ENCODE measurements around the gene MST1. TPM values are rescaled to one million over a fixed set of nuclear protein-coding genes. Genes with fewer than 3 reads are reported as not detected.
"Not testable (repeated sequence)": the region's sequence is repeated elsewhere in the genome, so short reads cannot be mapped to it uniquely, and the experiment has no call there.

MST1 gene
- total and polyA plus RNA-seq, 12 donors, result 7.5 to 241 (median 48.4) TPM

GRCh38 chr3:49700453-49701128 lies 11.3 kb upstream of the MST1 start:
- no peak for DNase-seq
- Histone ChIP-seq H3K27me3 (no peaks in the 10 kb centered on the region), H3K4me1 (replicated peaks in 1 of 2) (no peaks in the 10 kb centered on the region), H3K27ac (no peak overlapping the region), H3K36me3 (replicated peaks in 1 of 2) (peaks cover 0 to 64% of the 10 kb centered on the region in 2 donors), H3K9me3 (replicated peaks in 1 of 3) (no peaks in the 10 kb centered on the region), H3K4me3 (no peak overlapping the region)
- intact Hi-C loops (cut with DNase I), result loop anchor here in 1 of 2 donors (10.0 kb wide), 1 partner anchor 134 kb away; no protein-coding TSS in a partner anchor
- 78 to 87% (median 83%) methylated on average over 10 to 13 of the region's 13 CpGs for WGBS, 4 donors
- TF ChIP-seq CTCF (IDR thresholded peaks at IDR 0.05), result no peak
- TF ChIP-seq POLR2A (IDR thresholded peaks at IDR 0.05), result no peak

- intact Hi-C loops (cut with DNase I), result loop anchor here in 1 of 2 donors (10.0 kb wide), 1 partner anchor 135 kb away; no protein-coding TSS in a partner anchor
- peaks cover 0 to 59% of the 10 kb centered on the region in 2 donors for H3K36me3 ChIP-seq (replicated peaks in 1 of 2)
- DNase-seq, result no peak
- no peaks in the 10 kb centered on the region for H3K4me1 ChIP-seq (replicated peaks in 1 of 2)
- 66 to 72% (median 69%) methylated on average over 4 to 8 of the region's 8 CpGs for WGBS, 4 donors
- no peak overlapping the region for H3K4me3 ChIP-seq
- H3K27me3 ChIP-seq, result no peaks in the 10 kb centered on the region
- no peak overlapping the region for H3K27ac ChIP-seq
- H3K9me3 ChIP-seq (replicated peaks in 1 of 3), result no peaks in the 10 kb centered on the region
- TF ChIP-seq POLR2A (IDR thresholded peaks at IDR 0.05) (no peak), CTCF (IDR thresholded peaks at IDR 0.05) (no peak)
Observed at GRCh38 chr3:49700014-49700413, 10.7 kb upstream of the MST1 start.

GRCh38 chr3:49699281-49699979 lies 10.2 kb upstream of the MST1 start:
- H3K4me3 ChIP-seq, result no peak overlapping the region
- intact Hi-C loops (cut with DNase I), result no loop called here
- TF ChIP-seq POLR2A (IDR thresholded peaks at IDR 0.05) (no peak), CTCF (IDR thresholded peaks at IDR 0.05) (no peak)
- no peaks in the 10 kb centered on the region for H3K4me1 ChIP-seq (replicated peaks in 1 of 2)
- DNase-seq, result no peak
- H3K27me3 ChIP-seq, result no peaks in the 10 kb centered on the region
- no peaks in the 10 kb centered on the region for H3K9me3 ChIP-seq (replicated peaks in 1 of 3)
- WGBS, 4 donors, result 91 to 96% (median 94%) methylated on average over 11 to 16 of the region's 16 CpGs
- H3K27ac ChIP-seq, result no peak overlapping the region
- H3K36me3 ChIP-seq (replicated peaks in 1 of 2), result peaks cover 0 to 54% of the 10 kb centered on the region in 2 donors

GRCh38 chr3:49695350-49696015 lies 6.2 kb upstream of the MST1 start:
- H3K27ac ChIP-seq; H3K27me3 ChIP-seq; H3K9me3 ChIP-seq (replicated peaks in 1 of 3); H3K4me3 ChIP-seq; DNase-seq; intact Hi-C loops (cut with DNase I): not testable (repeated sequence)
- 44 to 90% (median 82%) methylated on average over 1 to 4 of the region's 4 CpGs for WGBS, 4 donors
- Histone ChIP-seq H3K4me1 (replicated peaks in 1 of 2) (peaks cover 0 to 10% of the 10 kb centered on the region in 2 donors), H3K36me3 (replicated peaks in 1 of 2) (peaks cover 0 to 26% of the 10 kb centered on the region in 2 donors)

- H3K27ac ChIP-seq; H3K27me3 ChIP-seq; H3K4me3 ChIP-seq; intact Hi-C loops (cut with DNase I); DNase-seq; H3K9me3 ChIP-seq (replicated peaks in 1 of 3): not testable (repeated sequence)
- Histone ChIP-seq H3K36me3 (replicated peaks in 1 of 2) (peaks cover 0 to 18% of the 10 kb centered on the region in 2 donors), H3K4me1 (replicated peaks in 1 of 2) (peaks cover 5 to 16% of the 10 kb centered on the region in 2 donors)
- WGBS, 4 donors, result 61 to 75% (median 74%) methylated on average over 5 to 6 of the region's 6 CpGs
Observed at GRCh38 chr3:49694409-49695070, 5.3 kb upstream of the MST1 start.

- H3K27ac ChIP-seq; H3K4me3 ChIP-seq; DNase-seq; H3K36me3 ChIP-seq (replicated peaks in 1 of 2); H3K9me3 ChIP-seq (replicated peaks in 1 of 3); H3K27me3 ChIP-seq; intact Hi-C loops (cut with DNase I): not testable (repeated sequence)
- 25 to 100% (median 80%) methylated on average over 2 to 3 of the region's 3 CpGs for WGBS, 4 donors
- H3K4me1 ChIP-seq (replicated peaks in 1 of 2), result peaks cover 5 to 24% of the 10 kb centered on the region in 2 donors
Observed at GRCh38 chr3:49691481-49691880, 2.2 kb upstream of the MST1 start.

GRCh38 chr3:49690856-49691255 lies 1.6 kb upstream of the MST1 start:
- H3K9me3 ChIP-seq (replicated peaks in 1 of 3); H3K4me3 ChIP-seq; H3K36me3 ChIP-seq (replicated peaks in 1 of 2); DNase-seq; H3K27ac ChIP-seq; H3K27me3 ChIP-seq; intact Hi-C loops (cut with DNase I): not testable (repeated sequence)
- peaks cover 5 to 24% of the 10 kb centered on the region in 2 donors for H3K4me1 ChIP-seq (replicated peaks in 1 of 2)
- 76 to 87% (median 82%) methylated on average over 3 of the region's 3 CpGs for WGBS, 4 donors

Measured in adrenal gland (tissue), 12 donors.